ENCODE measurements around the gene C1QTNF8. TPM values are rescaled to one million over a fixed set of nuclear protein-coding genes. Genes with fewer than 3 reads are reported as not detected.
A peak's percentile ranks its signal among the peaks of the same experiment; 100 is the strongest.

Gene C1QTNF8
- total RNA-seq, 1 experiment from 2014 or later, result 0.39 TPM

DNA sequence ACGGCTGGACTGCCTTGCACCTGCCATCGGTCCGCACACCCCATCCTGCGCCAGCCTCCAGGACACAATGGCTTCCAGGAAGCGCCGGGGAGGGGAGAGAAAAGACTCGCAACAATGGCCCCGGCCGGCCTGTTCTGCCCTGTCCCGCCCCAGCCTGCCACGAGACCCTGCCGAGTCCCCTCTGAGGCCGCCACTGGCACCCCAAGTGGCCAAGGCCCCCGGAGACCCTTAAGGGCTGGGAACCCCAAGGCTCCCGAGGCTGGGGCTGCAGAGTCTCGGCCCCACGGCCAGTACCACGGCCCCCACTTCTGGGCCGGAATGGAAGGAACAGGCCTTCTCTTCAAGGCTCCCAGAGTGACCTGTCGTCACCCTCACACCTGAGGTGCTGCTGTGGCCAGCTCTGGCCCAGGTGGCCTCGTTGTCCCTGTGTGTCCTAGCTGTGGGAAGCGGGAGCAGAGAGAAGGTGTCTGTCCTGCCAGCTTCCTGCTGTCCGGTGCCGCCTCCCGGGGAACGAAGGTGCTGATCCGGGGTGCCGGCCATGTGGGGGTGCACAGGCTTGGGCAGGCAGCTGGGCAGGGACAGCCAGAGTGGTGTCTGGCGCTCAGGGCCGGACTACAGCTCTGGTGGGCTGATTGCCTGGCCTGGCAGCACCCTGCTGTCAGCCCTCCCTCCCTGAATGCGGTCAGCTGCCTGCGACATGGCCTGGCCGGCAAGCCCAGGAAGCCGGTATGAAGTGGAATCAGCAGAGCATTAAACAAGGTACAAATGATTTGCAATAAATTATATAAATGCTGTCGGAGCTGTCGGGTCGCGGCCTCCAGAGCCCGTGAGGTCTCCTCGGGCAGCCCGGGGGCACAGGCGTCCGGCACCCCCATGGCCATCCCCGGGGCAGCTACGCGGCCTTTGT lies 48.7 kb upstream of the C1QTNF8 start:
- Histone ChIP-seq H3K4me3 (ENCODE audit: low read depth in 2 of 2, low read length in 2 of 2) (no peak overlapping the region), H3K9me3 (ENCODE audit: control insufficient read depth, insufficient read depth, low read depth, low read length) (no peaks in the 10 kb centered on the region), H3K4me1 (ENCODE audit: control insufficient read depth, insufficient read depth, low read length) (peaks cover 8% of the 10 kb centered on the region), H3K27me3 (ENCODE audit: control insufficient read depth, insufficient read depth, low read length) (no peaks in the 10 kb centered on the region), H3K27ac (ENCODE audit: low read length) (no peak overlapping the region), H3K36me3 (ENCODE audit: control insufficient read depth, insufficient read depth, low read length) (no peaks in the 10 kb centered on the region)
- TF ChIP-seq, protein P1, sequence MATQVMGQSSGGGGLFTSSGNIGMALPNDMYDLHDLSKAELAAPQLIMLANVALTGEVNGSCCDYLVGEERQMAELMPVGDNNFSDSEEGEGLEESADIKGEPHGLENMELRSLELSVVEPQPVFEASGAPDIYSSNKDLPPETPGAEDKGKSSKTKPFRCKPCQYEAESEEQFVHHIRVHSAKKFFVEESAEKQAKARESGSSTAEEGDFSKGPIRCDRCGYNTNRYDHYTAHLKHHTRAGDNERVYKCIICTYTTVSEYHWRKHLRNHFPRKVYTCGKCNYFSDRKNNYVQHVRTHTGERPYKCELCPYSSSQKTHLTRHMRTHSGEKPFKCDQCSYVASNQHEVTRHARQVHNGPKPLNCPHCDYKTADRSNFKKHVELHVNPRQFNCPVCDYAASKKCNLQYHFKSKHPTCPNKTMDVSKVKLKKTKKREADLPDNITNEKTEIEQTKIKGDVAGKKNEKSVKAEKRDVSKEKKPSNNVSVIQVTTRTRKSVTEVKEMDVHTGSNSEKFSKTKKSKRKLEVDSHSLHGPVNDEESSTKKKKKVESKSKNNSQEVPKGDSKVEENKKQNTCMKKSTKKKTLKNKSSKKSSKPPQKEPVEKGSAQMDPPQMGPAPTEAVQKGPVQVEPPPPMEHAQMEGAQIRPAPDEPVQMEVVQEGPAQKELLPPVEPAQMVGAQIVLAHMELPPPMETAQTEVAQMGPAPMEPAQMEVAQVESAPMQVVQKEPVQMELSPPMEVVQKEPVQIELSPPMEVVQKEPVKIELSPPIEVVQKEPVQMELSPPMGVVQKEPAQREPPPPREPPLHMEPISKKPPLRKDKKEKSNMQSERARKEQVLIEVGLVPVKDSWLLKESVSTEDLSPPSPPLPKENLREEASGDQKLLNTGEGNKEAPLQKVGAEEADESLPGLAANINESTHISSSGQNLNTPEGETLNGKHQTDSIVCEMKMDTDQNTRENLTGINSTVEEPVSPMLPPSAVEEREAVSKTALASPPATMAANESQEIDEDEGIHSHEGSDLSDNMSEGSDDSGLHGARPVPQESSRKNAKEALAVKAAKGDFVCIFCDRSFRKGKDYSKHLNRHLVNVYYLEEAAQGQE (IDR thresholded peaks at IDR 0.05; ENCODE audit: insufficient read depth in 1 of 2, low read depth in 2 of 2, low read length in 1 of 2), result no peak
- TF ChIP-seq SIN3A (IDR thresholded peaks at IDR 0.05; ENCODE audit: borderline replicate concordance, insufficient read depth, low read depth, low read length) (no peak), POLR2AphosphoS5 (IDR thresholded peaks at IDR 0.05; ENCODE audit: low read depth, low read length) (no peak), TCF7L2 (IDR thresholded peaks at IDR 0.05; ENCODE audit: low read depth, low read length) (no peak)
- TF ChIP-seq, protein P2, sequence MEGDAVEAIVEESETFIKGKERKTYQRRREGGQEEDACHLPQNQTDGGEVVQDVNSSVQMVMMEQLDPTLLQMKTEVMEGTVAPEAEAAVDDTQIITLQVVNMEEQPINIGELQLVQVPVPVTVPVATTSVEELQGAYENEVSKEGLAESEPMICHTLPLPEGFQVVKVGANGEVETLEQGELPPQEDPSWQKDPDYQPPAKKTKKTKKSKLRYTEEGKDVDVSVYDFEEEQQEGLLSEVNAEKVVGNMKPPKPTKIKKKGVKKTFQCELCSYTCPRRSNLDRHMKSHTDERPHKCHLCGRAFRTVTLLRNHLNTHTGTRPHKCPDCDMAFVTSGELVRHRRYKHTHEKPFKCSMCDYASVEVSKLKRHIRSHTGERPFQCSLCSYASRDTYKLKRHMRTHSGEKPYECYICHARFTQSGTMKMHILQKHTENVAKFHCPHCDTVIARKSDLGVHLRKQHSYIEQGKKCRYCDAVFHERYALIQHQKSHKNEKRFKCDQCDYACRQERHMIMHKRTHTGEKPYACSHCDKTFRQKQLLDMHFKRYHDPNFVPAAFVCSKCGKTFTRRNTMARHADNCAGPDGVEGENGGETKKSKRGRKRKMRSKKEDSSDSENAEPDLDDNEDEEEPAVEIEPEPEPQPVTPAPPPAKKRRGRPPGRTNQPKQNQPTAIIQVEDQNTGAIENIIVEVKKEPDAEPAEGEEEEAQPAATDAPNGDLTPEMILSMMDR (IDR thresholded peaks at IDR 0.05), result no peak
- BruUV-seq (replicated peaks), result no TSS peak
- intact Hi-C loops (cut with micrococcal nuclease; ENCODE audit: unreplicated experiment), result no loop called here
- in situ Hi-C loops (cut with HindIII; ENCODE audit: low pct_unique_long_range_greater_than_20kb, low sequenced_read_pairs), result no loop called here
- ChIA-PET POLR2A (no interaction called here), CTCF (interaction anchor here (0.5 kb wide), 1 partner anchor 341 kb away, joined by 6 read pairs; no protein-coding TSS in a partner anchor)
- DNase-seq (ENCODE audit: low read depth, low spot score) (no peak), ATAC-seq (peak; percentile 23; the same call in 1 of the 2 replicates)

DNA sequence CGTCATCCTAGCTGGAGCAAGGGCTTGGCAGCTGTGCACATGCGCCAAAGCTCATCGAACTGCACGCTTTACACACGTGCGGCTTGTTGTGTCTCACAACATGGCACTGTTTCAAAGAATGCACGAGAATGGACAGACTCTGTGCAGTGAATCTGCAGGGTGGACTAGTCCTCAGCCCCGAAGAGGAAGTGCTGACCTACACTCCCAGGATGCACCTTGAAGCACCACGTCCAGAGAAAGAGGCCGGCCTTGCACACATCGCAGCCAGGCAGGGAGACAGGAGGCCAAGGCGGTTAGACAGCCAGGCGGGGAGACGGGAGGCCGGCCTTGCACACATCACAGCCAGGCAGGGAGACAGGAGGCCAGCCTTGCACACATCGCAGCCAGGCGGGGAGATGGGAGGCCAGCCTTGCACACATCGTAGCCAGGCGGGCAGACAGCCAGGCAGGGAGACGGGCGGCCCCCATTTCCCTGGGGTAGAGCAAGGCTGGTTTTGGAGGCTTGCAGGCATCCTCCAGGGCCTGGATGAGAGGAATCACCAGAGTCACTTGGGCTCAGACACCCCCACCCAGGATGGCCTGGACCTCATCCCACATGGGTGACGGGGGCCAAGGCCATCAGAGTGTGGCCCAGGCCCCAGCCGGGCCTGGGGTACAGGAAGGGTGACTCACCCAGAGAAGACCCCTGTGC lies 47.9 kb upstream of the C1QTNF8 start:
- ATAC-seq (peak; percentile 27), DNase-seq (ENCODE audit: low read depth, low spot score) (no peak)
- intact Hi-C loops (cut with micrococcal nuclease; ENCODE audit: unreplicated experiment), result no loop called here
- POLR2A ChIA-PET, result no interaction called here
- Histone ChIP-seq H3K4me1 (ENCODE audit: control insufficient read depth, insufficient read depth, low read length) (peaks cover 8% of the 10 kb centered on the region), H3K27ac (ENCODE audit: low read length) (no peak overlapping the region), H3K9me3 (ENCODE audit: control insufficient read depth, insufficient read depth, low read depth, low read length) (no peaks in the 10 kb centered on the region), H3K27me3 (ENCODE audit: control insufficient read depth, insufficient read depth, low read length) (no peaks in the 10 kb centered on the region), H3K4me3 (ENCODE audit: low read depth in 2 of 2, low read length in 2 of 2) (no peak overlapping the region), H3K36me3 (ENCODE audit: control insufficient read depth, insufficient read depth, low read length) (no peaks in the 10 kb centered on the region)
- BruUV-seq (replicated peaks), result no TSS peak
- in situ Hi-C loops (cut with HindIII; ENCODE audit: low pct_unique_long_range_greater_than_20kb, low sequenced_read_pairs), result no loop called here
- TF ChIP-seq, protein P2 (IDR thresholded peaks at IDR 0.05), result no peak
- TF ChIP-seq SIN3A (IDR thresholded peaks at IDR 0.05; ENCODE audit: borderline replicate concordance, insufficient read depth, low read depth, low read length) (no peak), POLR2AphosphoS5 (IDR thresholded peaks at IDR 0.05; ENCODE audit: low read depth, low read length) (no peak), TCF7L2 (IDR thresholded peaks at IDR 0.05; ENCODE audit: low read depth, low read length) (no peak)
- TF ChIP-seq, protein P1 (IDR thresholded peaks at IDR 0.05; ENCODE audit: insufficient read depth in 1 of 2, low read depth in 2 of 2, low read length in 1 of 2), result no peak
- CTCF ChIA-PET, result interaction anchor here (0.7 kb wide), 1 partner anchor 27 kb away, joined by 5 read pairs; no protein-coding TSS in a partner anchor
